ENCODE data around the gene PTPN18. TPM values are rescaled to one million over a fixed set of nuclear protein-coding genes. Genes with fewer than 3 reads are reported as not detected.

PTPN18 gene
- total and polyA plus RNA-seq, 2 donors (not counting 1 experiment from before 2014, with no cell fraction given): 91.0 to 102 TPM

DNA sequence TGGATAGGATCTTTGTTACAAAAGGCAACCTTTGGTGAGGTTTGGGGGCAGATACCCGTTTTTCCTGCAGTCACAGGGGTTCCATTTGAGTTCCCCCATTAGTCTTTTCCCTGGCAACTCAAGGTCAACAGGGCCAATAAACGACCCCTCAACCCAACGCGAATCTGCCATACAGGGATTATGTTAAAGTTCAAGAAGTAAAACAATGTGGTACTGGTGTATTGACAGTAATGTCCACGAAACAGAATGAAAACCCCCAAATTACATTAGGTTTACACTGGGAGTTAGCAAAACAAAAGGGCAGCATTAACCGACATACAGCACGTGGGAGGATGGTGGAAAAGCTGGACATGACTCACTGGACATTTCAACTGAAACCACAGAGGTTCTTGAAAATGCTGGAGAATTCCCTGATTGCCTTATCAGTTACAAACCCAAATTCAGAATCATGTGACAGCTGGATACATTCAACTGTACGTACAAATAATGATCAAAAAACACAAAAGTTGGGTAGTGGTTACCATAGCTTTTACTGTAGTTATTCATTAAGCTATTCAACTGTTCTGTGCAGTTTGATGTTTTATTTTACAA is 18.0 kb upstream of the PTPN18 start:
- Mint-ChIP-seq H3K9me3 (ENCODE audit: insufficient read depth) (no peaks in the 10 kb centered on the region), H3K27ac (no peak overlapping the region), H3K4me3 (no peak overlapping the region), H3K27me3 (no peaks in the 10 kb centered on the region), H3K4me1 (peaks cover 19% of the 10 kb centered on the region)
- H3K4me1 ChIP-seq (ENCODE audit: control insufficient read depth in 2 of 2, insufficient read depth in 2 of 2, low read length in 2 of 2): peaks cover 5 to 9% of the 10 kb centered on the region in 2 donors
- H3K4me2 ChIP-seq (replicated peaks; ENCODE audit: low read depth, low read length, poor library complexity, severe bottlenecking): no peak overlapping the region
- H4K20me1 ChIP-seq (ENCODE audit: control insufficient read depth, insufficient read depth, low read length, poor library complexity, severe bottlenecking): no peaks in the 10 kb centered on the region
- intact Hi-C loops (cut with micrococcal nuclease): no loop called here
- POLR2A ChIA-PET: no interaction called here
- CTCF ChIA-PET: interaction anchor here (6.0 kb wide), 1 partner anchor 157 kb away, joined by 18 read pairs; the partner anchor contains the start of genes MZT2B and SMPD4
- TF ChIP-seq EZH2 (IDR thresholded peaks at IDR 0.05; ENCODE audit: borderline replicate concordance, insufficient read depth, low read depth, low read length, poor library complexity, severe bottlenecking): no peak
- TF ChIP-seq, protein P1, sequence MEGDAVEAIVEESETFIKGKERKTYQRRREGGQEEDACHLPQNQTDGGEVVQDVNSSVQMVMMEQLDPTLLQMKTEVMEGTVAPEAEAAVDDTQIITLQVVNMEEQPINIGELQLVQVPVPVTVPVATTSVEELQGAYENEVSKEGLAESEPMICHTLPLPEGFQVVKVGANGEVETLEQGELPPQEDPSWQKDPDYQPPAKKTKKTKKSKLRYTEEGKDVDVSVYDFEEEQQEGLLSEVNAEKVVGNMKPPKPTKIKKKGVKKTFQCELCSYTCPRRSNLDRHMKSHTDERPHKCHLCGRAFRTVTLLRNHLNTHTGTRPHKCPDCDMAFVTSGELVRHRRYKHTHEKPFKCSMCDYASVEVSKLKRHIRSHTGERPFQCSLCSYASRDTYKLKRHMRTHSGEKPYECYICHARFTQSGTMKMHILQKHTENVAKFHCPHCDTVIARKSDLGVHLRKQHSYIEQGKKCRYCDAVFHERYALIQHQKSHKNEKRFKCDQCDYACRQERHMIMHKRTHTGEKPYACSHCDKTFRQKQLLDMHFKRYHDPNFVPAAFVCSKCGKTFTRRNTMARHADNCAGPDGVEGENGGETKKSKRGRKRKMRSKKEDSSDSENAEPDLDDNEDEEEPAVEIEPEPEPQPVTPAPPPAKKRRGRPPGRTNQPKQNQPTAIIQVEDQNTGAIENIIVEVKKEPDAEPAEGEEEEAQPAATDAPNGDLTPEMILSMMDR (IDR thresholded peaks at IDR 0.05): no peak
- no peak for ATAC-seq (ENCODE audit: low read depth)
- peaks cover 0 to 24% of the 10 kb centered on the region in 2 experiments for H3K36me3 ChIP-seq (replicated peaks in 1 of 2; ENCODE audit: control extremely low read depth in 1 of 2, control insufficient read depth in 1 of 2, extremely low read depth in 1 of 2, insufficient read depth in 2 of 2, low read length in 1 of 2)
- H3K27me3 ChIP-seq (replicated peaks in 1 of 4; ENCODE audit: control extremely low read depth in 1 of 4, control insufficient read depth in 3 of 4, insufficient read depth in 4 of 4, low read length in 3 of 4): no peaks in the 10 kb centered on the region
- no peak overlapping the region for H3K27ac ChIP-seq (ENCODE audit: low read length in 2 of 2)
- 92% methylated on average over 2 of the region's 8 CpGs for WGBS (ENCODE audit: insufficient coverage)
- no peak for DNase-seq
- H3K4me3 ChIP-seq (ENCODE audit: control extremely low read depth in 1 of 5, extremely low read depth in 1 of 5, insufficient read depth in 1 of 5, low read depth in 2 of 5, low read length in 4 of 5): no peak overlapping the region
- H3K9ac ChIP-seq (ENCODE audit: low read length): no peak overlapping the region
- H2AFZ ChIP-seq (ENCODE audit: insufficient read depth, low read depth, low read length, poor library complexity, severe bottlenecking): no peak overlapping the region
- H3K9me3 ChIP-seq (ENCODE audit: control extremely low read depth in 1 of 3, control insufficient read depth in 2 of 3, insufficient read depth in 1 of 3, low read length in 2 of 3): no peaks in the 10 kb centered on the region
- peaks cover under 1% of the 10 kb centered on the region for H3K79me2 ChIP-seq (ENCODE audit: control insufficient read depth, insufficient read depth, low read length)

DNA sequence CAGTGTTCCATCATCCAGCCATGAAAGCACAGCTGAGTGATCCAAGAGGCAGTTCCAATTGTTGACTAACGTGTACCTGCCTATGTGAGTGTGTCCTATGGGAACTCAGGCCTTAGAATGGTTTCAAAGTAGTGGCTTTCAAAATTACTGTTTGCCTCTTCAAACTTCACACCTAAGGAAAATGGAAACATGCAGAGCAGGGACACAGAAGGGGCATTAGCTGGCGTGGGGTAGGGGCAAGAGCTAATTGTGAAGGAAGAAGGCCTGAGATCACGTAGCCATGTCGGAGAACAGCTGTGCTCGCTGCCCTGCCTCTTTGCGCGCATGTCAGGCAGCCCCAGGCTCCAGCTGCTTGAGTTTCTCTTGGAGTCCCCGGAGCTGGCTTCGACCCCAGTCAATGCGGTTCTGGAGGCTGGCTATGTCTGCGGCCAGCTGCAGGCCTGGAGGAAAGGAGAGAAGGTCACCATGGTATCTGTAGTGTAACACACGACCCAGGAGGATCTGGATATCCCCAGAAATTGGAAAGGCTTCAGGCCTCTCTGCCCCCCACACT is 17.0 kb upstream of the PTPN18 start:
- H3K4me3 Mint-ChIP-seq: no peak overlapping the region
- peaks cover 11% of the 10 kb centered on the region for H3K79me2 ChIP-seq (ENCODE audit: control insufficient read depth, insufficient read depth, low read length)
- ChIA-PET CTCF (no interaction called here), POLR2A (no interaction called here)
- H3K27ac ChIP-seq (ENCODE audit: low read length in 2 of 2): no peak overlapping the region
- ATAC-seq (ENCODE audit: low read depth) (no peak), DNase-seq (no peak)
- intact Hi-C loops (cut with micrococcal nuclease): no loop called here
- no peak overlapping the region for H3K4me3 ChIP-seq (ENCODE audit: control extremely low read depth in 1 of 5, extremely low read depth in 1 of 5, insufficient read depth in 1 of 5, low read depth in 2 of 5, low read length in 4 of 5)
- H3K4me1 ChIP-seq (ENCODE audit: control insufficient read depth in 2 of 2, insufficient read depth in 2 of 2, low read length in 2 of 2): peaks cover 12 to 17% of the 10 kb centered on the region in 2 donors
- H3K4me2 ChIP-seq (replicated peaks; ENCODE audit: low read depth, low read length, poor library complexity, severe bottlenecking): no peak overlapping the region
- no peaks in the 10 kb centered on the region for H3K27me3 ChIP-seq (replicated peaks in 1 of 4; ENCODE audit: control extremely low read depth in 1 of 4, control insufficient read depth in 3 of 4, insufficient read depth in 4 of 4, low read length in 3 of 4)
- no peak overlapping the region for H3K27ac Mint-ChIP-seq
- peaks cover 6% of the 10 kb centered on the region for H4K20me1 ChIP-seq (ENCODE audit: control insufficient read depth, insufficient read depth, low read length, poor library complexity, severe bottlenecking)
- no peaks in the 10 kb centered on the region for H3K9me3 Mint-ChIP-seq (ENCODE audit: insufficient read depth)
- H3K4me1 Mint-ChIP-seq: peaks cover 27% of the 10 kb centered on the region
- peaks cover 0 to 24% of the 10 kb centered on the region in 2 experiments for H3K36me3 ChIP-seq (replicated peaks in 1 of 2; ENCODE audit: control extremely low read depth in 1 of 2, control insufficient read depth in 1 of 2, extremely low read depth in 1 of 2, insufficient read depth in 2 of 2, low read length in 1 of 2)
- TF ChIP-seq EZH2 (IDR thresholded peaks at IDR 0.05; ENCODE audit: borderline replicate concordance, insufficient read depth, low read depth, low read length, poor library complexity, severe bottlenecking): no peak
- TF ChIP-seq, protein P1 (IDR thresholded peaks at IDR 0.05): no peak
- no peaks in the 10 kb centered on the region for H3K9me3 ChIP-seq (ENCODE audit: control extremely low read depth in 1 of 3, control insufficient read depth in 2 of 3, insufficient read depth in 1 of 3, low read length in 2 of 3)
- H2AFZ ChIP-seq (ENCODE audit: insufficient read depth, low read depth, low read length, poor library complexity, severe bottlenecking): no peak overlapping the region
- H3K27me3 Mint-ChIP-seq: no peaks in the 10 kb centered on the region
- no peak overlapping the region for H3K9ac ChIP-seq (ENCODE audit: low read length)
- 97% methylated on average over 11 of the region's 12 CpGs for WGBS (ENCODE audit: insufficient coverage)
